ENCODE results near the gene PRCP. TPM values are rescaled to one million over a fixed set of nuclear protein-coding genes. Genes with fewer than 3 reads are reported as not detected.
"Not testable (repeated sequence)": the region's sequence is repeated elsewhere in the genome, so short reads cannot be mapped to it uniquely, and the experiment has no call there.

PRCP gene
- total RNA-seq, 1 donor from 2014 or later = 55.5 TPM

DNA sequence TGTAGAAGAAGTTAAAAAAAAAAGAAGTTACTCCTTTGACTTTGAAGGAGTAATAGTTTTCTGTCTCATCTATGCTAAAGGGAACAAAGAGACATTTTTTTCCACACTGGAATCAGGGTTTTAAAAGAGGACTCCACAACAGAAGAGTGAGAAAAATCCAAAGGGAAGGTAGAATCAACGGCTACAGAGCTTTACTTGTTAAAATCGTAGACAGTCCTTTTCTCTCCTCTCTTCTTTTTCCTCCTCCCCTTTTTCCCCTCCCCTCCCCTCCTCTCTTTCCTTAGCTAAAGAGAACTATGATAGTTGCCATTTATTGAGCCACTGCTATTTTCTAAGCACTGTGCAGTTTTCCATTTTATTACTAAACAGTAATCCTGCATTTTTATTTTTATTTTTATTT is 30.5 kb upstream of the PRCP start:
- no peak for DNase-seq (ENCODE audit: extremely low spot score, unreplicated experiment)
- no peaks in the 10 kb centered on the region for H3K27me3 Mint-ChIP-seq (ENCODE audit: unreplicated experiment)
- H3K9me3 Mint-ChIP-seq (ENCODE audit: unreplicated experiment) = no peaks in the 10 kb centered on the region
- no peak overlapping the region for H3K27ac Mint-ChIP-seq (ENCODE audit: unreplicated experiment)
- H3K4me1 Mint-ChIP-seq (ENCODE audit: unreplicated experiment) = peaks cover 4% of the 10 kb centered on the region
- no peak overlapping the region for H3K4me3 Mint-ChIP-seq (ENCODE audit: unreplicated experiment)
- TF ChIP-seq CTCF (IDR thresholded peaks at IDR 0.05) = no peak
- peaks cover 2% of the 10 kb centered on the region for H3K36me3 Mint-ChIP-seq (ENCODE audit: unreplicated experiment)

GRCh38 chr11:82930229-82930628 is 30.0 kb upstream of the PRCP start:
- no peak for TF ChIP-seq CTCF (IDR thresholded peaks at IDR 0.05)
- no peaks in the 10 kb centered on the region for H3K27me3 Mint-ChIP-seq (ENCODE audit: unreplicated experiment)

GRCh38 chr11:82929121-82929520 is 28.9 kb upstream of the PRCP start:
- no peak for DNase-seq (ENCODE audit: extremely low spot score, unreplicated experiment)

More at GRCh38 chr11:82930229-82930628, 30.0 kb upstream of the PRCP start:
- no peak for DNase-seq (ENCODE audit: extremely low spot score, unreplicated experiment)
- H3K4me1 Mint-ChIP-seq (ENCODE audit: unreplicated experiment) = peaks cover 4% of the 10 kb centered on the region
- no peak overlapping the region for H3K27ac Mint-ChIP-seq (ENCODE audit: unreplicated experiment)
- H3K4me3 Mint-ChIP-seq (ENCODE audit: unreplicated experiment) = no peak overlapping the region
- no peaks in the 10 kb centered on the region for H3K9me3 Mint-ChIP-seq (ENCODE audit: unreplicated experiment)
- peaks cover 2% of the 10 kb centered on the region for H3K36me3 Mint-ChIP-seq (ENCODE audit: unreplicated experiment)

DNA sequence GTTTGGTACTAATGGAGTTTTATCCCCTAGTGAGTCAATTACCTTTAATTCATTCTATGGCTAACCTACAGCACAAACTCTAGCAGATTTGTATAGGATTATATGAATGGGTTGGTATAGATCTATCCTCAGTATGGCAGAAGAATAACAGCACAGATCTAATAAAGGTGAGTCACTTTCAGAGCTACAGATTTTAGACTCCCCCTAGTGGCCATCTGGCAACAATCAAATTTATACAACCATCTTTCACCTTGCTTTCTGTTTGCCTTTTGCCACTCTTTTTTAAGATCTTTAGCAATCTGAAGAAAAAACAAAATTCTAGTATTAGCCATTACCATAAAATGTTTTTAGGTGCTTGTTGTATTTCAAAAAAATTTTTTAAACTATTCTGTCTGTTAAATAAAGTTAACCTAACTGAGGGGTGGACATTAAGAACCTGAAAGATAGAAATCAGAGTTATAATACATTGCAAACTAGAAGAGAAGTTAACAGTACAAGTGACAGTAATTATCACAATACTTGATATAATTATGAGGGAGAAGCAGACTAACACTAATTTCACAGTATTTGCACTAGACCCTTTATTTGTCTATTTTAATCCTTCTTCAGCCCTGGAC is 27.1 kb upstream of the PRCP start:
- TF ChIP-seq CTCF (IDR thresholded peaks at IDR 0.05) = peak; percentile 79
- Mint-ChIP-seq H3K9me3 (ENCODE audit: unreplicated experiment) (no peaks in the 10 kb centered on the region), H3K27ac (ENCODE audit: unreplicated experiment) (no peak overlapping the region), H3K36me3 (ENCODE audit: unreplicated experiment) (no peaks in the 10 kb centered on the region), H3K27me3 (ENCODE audit: unreplicated experiment) (no peaks in the 10 kb centered on the region), H3K4me3 (ENCODE audit: unreplicated experiment) (no peak overlapping the region), H3K4me1 (ENCODE audit: unreplicated experiment) (peaks cover 4% of the 10 kb centered on the region)
- DNase-seq (ENCODE audit: extremely low spot score, unreplicated experiment) = no peak

More at GRCh38 chr11:82929121-82929520, 28.9 kb upstream of the PRCP start:
- TF ChIP-seq CTCF (IDR thresholded peaks at IDR 0.05) = no peak
- H3K4me3 Mint-ChIP-seq (ENCODE audit: unreplicated experiment) = no peak overlapping the region
- H3K27ac Mint-ChIP-seq (ENCODE audit: unreplicated experiment) = no peak overlapping the region
- peaks cover 4% of the 10 kb centered on the region for H3K4me1 Mint-ChIP-seq (ENCODE audit: unreplicated experiment)
- peaks cover 2% of the 10 kb centered on the region for H3K36me3 Mint-ChIP-seq (ENCODE audit: unreplicated experiment)
- no peaks in the 10 kb centered on the region for H3K9me3 Mint-ChIP-seq (ENCODE audit: unreplicated experiment)
- H3K27me3 Mint-ChIP-seq (ENCODE audit: unreplicated experiment) = no peaks in the 10 kb centered on the region

DNA sequence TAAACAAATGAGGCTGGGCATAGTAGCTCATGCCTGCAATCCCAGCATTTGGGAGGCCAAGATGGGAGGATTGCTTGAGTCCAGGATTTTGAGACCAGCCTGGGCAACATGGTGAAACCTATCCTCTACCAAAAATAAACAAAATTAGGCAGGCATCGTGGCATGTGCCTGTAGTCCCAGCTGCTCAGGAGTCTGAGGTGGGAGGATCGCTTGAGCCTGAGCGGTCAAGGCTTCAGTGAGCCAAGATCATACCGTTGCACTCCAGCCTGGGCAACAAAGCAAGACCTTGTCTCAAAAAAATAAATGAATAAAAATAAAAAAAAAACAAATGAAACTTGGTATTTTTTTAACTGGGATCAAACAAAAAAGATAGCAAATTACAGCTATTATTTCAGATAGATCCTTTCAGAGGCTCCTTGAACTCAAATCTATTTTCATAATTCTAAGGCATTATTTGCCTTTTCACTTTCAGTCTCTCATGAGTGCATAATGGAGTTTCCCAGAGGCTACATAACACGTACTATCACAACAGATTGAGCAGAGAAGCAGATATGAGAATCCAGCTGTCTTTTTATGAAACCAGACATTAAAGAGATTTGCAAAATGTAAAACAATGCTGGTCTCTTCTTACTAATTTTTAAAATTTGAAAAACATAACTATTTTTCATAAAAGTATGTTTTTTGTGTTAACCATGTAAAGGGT is 24.4 kb upstream of the PRCP start:
- no peaks in the 10 kb centered on the region for H3K9me3 Mint-ChIP-seq (ENCODE audit: unreplicated experiment)
- no peaks in the 10 kb centered on the region for H3K27me3 Mint-ChIP-seq (ENCODE audit: unreplicated experiment)
- no peaks in the 10 kb centered on the region for H3K36me3 Mint-ChIP-seq (ENCODE audit: unreplicated experiment)
- TF ChIP-seq CTCF (IDR thresholded peaks at IDR 0.05) = no peak
- DNase-seq (ENCODE audit: extremely low spot score, unreplicated experiment) = no peak
- no peak overlapping the region for H3K27ac Mint-ChIP-seq (ENCODE audit: unreplicated experiment)
- peaks cover 4% of the 10 kb centered on the region for H3K4me1 Mint-ChIP-seq (ENCODE audit: unreplicated experiment)
- no peak overlapping the region for H3K4me3 Mint-ChIP-seq (ENCODE audit: unreplicated experiment)

DNA sequence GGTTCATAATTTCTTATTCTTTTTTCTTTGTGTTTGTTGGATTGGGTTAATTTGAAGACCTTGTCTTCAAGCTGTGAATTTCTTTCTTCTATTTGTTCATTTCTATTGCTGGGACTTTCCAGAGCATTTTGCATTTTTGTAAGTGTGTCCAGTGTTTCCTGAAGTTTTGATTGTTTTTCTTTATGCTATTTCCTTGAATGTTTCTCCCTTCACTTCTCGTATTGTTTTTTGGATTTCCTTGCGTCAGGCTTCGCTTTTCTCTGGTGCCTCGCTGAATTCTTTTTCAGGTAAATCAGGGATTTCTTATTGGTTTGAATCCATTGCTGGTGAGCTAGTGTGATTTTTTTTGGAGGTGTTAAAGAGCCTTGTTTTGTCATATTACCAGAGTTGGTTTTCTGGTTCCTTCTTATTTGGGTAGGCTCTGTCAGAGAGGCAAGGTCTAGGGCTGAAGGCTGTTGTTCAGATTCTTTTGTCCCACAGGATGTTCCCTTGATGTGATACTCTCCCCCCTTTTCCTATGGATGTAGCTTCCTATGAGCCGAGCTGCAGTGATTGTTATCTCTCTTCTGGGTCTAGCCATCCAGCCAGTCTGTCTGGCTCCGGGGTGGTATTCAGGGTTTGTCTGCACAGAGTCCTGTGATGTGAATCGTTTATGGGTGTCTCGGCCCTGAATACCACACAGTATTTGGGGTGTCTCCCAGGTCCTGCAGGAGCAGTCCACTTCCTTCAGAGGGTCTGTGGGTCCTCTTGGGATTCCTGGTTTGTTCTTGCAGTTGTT is 22.4 kb upstream of the PRCP start:
- H3K4me3 Mint-ChIP-seq (ENCODE audit: unreplicated experiment) = not testable (repeated sequence)

DNA sequence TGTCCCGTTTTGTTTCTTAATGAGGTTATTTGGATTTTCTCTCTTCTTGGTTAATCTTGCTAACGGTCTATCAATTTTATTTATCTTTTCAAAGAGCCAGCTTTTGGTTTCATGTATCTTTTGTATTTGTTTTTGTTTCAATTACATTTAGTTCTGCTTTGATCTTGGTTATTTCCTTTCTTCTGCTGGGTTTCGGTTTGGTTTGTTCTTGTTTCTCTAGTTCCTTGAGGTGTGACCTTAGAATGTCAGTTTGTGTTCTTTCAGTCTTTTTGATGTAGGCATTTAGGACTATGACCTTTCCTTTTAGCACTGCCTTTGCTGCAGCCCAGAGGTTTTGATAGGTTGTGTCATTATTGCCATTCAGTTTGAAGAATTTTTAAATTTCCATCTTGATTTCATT is 20.0 kb upstream of the PRCP start:
- H3K27me3 Mint-ChIP-seq (ENCODE audit: unreplicated experiment); H3K36me3 Mint-ChIP-seq (ENCODE audit: unreplicated experiment): not testable (repeated sequence)

More for the DNA sequence above, 22.4 kb upstream of the PRCP start:
- not testable (repeated sequence) for H3K9me3 Mint-ChIP-seq (ENCODE audit: unreplicated experiment); H3K27ac Mint-ChIP-seq (ENCODE audit: unreplicated experiment); DNase-seq (ENCODE audit: extremely low spot score, unreplicated experiment); H3K27me3 Mint-ChIP-seq (ENCODE audit: unreplicated experiment); H3K36me3 Mint-ChIP-seq (ENCODE audit: unreplicated experiment); H3K4me1 Mint-ChIP-seq (ENCODE audit: unreplicated experiment)

More for the DNA sequence above, 20.0 kb upstream of the PRCP start:
- H3K4me1 Mint-ChIP-seq (ENCODE audit: unreplicated experiment); H3K9me3 Mint-ChIP-seq (ENCODE audit: unreplicated experiment); DNase-seq (ENCODE audit: extremely low spot score, unreplicated experiment); H3K4me3 Mint-ChIP-seq (ENCODE audit: unreplicated experiment); H3K27ac Mint-ChIP-seq (ENCODE audit: unreplicated experiment): not testable (repeated sequence)

Data from osteocyte (in vitro differentiated cells).